Lower leg skin (tissue), 4 donors: ENCODE data around the gene PLEKHJ1. TPM values are rescaled to one million over a fixed set of nuclear protein-coding genes. Genes with fewer than 3 reads are reported as not detected.
A peak's percentile ranks its signal among the peaks of the same experiment; 100 is the strongest.

Experiments used
- DNase-seq, 2 donors: peaks; one replicate each; pipeline ENCODE4 v3.0.0-alpha.2; 2019; ENCODE audit warnings: low spot score in 2 of 2
- H3K4me3 ChIP-seq: fragments of 200-600 bp; sonication (generic); 2 replicates; pipeline ENCODE4 v1.5.1; 2017; ENCODE audit warnings: mild to moderate bottlenecking, low read depth; ENCODE audit not compliant: poor library complexity, severe bottlenecking
- POLR2A ChIP-seq, 2 donors: fragments of 450-650 bp; IDR thresholded peaks; one replicate each; pipeline ENCODE4 v1.6.1; 2016 to 2017; ENCODE audit warnings: antibody characterized with exemption in 2 of 2, mild to moderate bottlenecking in 1 of 2, moderate library complexity in 1 of 2
- WGBS, 2 donors: methylation state at CpG; one replicate each; pipeline ENCODE4 v1.1.5; 2018; 5-methylcytosine and 5-hydroxymethylcytosine counted together
- intact Hi-C: fragments of 100-400 bp; cut with DNase I; formaldehyde crosslinking; loops from one replicate; pipeline ENCODE4 v1.15.0; 2023; ENCODE audit warnings: low total_unique reads
- total RNA-seq, 4 donors: library from RNA; depleted of rRNA; stranded (reverse); fragments of >200 nt; gene quantifications; one replicate each; pipeline ENCODE4 v1.1.0, GENCODE V29; 2016
- TF ChIP-seq, protein P1 (sequence below), 3 donors: fragments of 450-650 bp; IDR thresholded peaks; one replicate each; pipeline ENCODE4 v1.5.1; 2016; ENCODE audit warnings: antibody characterized with exemption in 3 of 3, mild to moderate bottlenecking in 3 of 3, moderate library complexity in 2 of 3

Gene PLEKHJ1
- total RNA-seq, 4 donors from 2014 or later, result 52.2 to 80.5 (median 70.0) TPM

DNA sequence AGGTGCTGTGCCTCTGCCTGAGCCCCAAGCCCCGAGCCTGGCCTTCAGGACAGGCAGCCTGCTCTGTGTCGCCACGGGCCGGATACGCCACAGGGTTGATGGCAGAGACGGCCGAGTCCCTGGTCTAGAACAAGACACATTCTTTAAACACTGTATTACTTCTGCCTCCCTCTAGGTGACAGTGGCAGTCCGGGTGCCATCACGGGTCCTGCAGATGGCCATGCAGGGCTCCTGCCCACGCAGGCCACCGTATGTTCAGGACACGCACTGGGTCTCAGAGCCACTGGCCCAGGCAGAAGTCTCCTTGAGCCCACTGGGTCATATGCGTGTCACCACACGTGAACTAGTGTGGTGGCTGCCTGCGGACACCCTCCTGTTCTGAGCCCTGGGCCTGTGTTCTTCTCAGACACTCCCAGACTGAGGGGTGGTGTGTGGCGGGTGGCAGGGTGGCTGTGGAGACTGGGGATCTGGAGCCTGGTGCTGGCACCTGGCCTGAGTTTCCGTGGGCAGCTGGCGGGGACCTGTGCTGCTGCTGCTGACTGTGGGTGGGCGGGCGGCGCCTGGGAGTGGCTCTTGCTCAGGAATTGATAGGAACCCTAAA lies 4.4 kb downstream of the PLEKHJ1 start:
- intact Hi-C loops, result no loop called here
- WGBS, 2 donors, result 69 to 72% methylated on average over 12 to 20 of the region's 21 CpGs
- H3K4me3 ChIP-seq, result no peak overlapping the region
- TF ChIP-seq, protein P1, sequence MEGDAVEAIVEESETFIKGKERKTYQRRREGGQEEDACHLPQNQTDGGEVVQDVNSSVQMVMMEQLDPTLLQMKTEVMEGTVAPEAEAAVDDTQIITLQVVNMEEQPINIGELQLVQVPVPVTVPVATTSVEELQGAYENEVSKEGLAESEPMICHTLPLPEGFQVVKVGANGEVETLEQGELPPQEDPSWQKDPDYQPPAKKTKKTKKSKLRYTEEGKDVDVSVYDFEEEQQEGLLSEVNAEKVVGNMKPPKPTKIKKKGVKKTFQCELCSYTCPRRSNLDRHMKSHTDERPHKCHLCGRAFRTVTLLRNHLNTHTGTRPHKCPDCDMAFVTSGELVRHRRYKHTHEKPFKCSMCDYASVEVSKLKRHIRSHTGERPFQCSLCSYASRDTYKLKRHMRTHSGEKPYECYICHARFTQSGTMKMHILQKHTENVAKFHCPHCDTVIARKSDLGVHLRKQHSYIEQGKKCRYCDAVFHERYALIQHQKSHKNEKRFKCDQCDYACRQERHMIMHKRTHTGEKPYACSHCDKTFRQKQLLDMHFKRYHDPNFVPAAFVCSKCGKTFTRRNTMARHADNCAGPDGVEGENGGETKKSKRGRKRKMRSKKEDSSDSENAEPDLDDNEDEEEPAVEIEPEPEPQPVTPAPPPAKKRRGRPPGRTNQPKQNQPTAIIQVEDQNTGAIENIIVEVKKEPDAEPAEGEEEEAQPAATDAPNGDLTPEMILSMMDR (IDR thresholded peaks at IDR 0.05), result peak in 1 of 3 donors; percentile 10
- TF ChIP-seq POLR2A (IDR thresholded peaks at IDR 0.05), result no peak
- no peak for DNase-seq

DNA sequence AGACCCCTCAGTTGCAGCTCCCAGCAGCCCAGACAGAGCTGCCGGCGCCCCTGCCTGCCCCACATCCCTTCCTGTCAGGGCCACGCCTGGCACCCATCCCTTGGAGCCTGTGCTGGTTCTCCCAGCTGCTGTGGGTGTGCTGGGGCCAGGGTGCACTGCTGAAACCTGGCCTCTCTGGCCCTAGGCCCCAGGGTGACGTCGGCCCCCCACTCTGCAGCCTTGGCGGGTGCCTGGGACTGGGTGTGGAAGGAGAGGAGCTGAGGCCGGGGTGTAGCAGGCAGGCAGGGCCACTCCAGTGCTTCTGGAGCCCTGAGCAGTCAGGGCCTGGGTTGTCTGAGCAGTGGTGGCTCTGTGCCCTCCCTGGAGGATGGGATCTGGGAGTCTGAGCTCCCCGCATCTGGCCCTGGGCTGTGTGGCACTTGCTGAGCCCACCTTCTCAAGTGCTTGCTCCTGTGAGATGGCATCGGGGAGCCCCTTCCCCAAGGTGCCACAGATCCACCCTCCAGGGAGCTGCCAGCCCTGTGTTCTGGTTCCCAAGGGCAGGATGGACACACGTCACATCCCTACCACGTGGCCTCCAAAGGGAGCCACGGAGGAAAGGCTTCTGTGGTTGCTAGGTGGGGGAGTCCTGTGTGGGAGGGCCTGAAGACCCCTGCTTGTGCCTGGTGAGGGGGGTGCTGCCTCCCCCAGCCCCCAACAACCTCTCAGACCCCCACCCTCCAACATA lies 5.2 kb downstream of the PLEKHJ1 start:
- TF ChIP-seq, protein P1 (IDR thresholded peaks at IDR 0.05), result no peak
- TF ChIP-seq POLR2A (IDR thresholded peaks at IDR 0.05), result no peak
- whole genome bisulfite sequencing, 2 donors, result 49 to 65% methylated on average over 11 of the region's 12 CpGs
- H3K4me3 ChIP-seq, result no peak overlapping the region
- DNase-seq, result no peak
- intact Hi-C loops, result no loop called here

DNA sequence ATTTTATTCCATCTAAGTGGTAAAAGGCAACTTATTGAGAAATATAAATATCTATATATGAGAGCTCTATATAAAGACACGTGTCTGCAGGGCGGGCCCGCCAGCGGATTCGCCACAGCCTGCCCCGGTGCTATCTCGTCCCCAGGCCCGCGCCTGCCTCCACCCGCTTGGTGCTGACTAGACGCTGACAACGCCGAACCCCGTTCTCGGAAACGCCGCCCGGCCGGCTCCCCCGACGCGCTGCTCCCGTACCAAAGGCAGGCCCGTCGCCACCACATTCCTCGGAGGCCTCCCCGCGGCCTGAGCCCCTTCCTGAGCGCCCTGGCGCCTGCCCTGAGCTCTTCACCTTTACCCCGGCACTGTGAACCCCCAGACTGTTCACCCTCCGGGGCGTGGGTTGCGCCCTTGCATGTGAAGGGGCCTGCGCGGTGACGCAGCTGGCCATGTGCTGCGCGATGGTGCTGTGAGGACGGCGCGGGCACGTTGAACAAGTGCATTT lies 6.0 kb downstream of the PLEKHJ1 start:
- no peak overlapping the region for H3K4me3 ChIP-seq
- 69 to 75% methylated on average over 36 to 43 of the region's 43 CpGs for WGBS, 2 donors
- no peak for DNase-seq
- no peak for TF ChIP-seq POLR2A (IDR thresholded peaks at IDR 0.05)
- TF ChIP-seq, protein P1 (IDR thresholded peaks at IDR 0.05), result no peak
- intact Hi-C loops, result no loop called here

DNA sequence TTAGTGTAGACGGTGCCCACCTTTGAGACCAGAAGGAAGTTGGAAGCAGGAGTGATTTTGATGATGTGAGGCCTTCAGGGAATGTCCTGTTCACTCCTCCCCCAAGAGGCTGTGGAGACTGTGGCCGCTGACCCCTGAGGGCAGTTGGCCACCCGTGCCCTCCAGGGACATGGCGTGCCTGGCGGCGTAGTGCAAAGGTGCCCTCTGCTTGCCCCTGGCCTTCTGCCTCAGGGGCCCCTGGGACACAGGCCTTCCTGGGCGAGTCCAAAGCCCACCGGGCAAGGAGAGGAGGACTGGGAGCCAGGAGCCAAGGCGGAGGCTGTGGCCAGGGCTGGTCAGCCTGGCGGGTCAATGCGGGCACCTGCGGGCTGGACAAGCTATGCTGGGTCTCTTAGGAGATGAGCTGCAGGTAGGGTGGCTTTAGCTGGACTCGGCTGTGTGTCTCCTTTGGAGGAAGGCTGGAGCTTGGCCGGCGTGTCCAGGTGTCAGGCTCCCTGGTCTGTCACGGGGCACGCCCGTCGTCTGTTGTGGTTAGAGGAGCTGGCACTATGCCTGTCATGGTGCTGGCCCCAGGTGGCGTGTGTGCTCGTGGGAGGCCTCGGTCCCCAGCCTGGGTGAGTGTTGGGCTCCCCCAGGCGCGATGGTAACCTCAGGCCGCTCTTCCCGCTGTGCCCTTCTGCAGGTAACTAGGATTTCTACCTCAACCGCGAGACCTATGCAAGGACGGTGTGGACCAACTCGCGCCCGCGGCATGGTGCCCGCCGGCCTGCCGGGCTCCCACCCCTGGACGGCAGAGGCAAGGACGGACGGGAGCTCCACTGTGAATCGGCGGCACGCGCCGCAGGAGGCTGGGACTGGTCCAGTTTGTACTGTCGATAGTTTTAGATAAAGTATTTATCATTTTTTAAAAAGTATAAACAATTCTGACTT lies 6.8 kb downstream of the PLEKHJ1 start:
- intact Hi-C loops, result no loop called here
- WGBS, 2 donors, result 89 to 95% methylated on average over 32 to 45 of the region's 45 CpGs
- TF ChIP-seq, protein P1 (IDR thresholded peaks at IDR 0.05), result no peak
- no peak for TF ChIP-seq POLR2A (IDR thresholded peaks at IDR 0.05)
- no peak overlapping the region for H3K4me3 ChIP-seq
- no peak for DNase-seq

DNA sequence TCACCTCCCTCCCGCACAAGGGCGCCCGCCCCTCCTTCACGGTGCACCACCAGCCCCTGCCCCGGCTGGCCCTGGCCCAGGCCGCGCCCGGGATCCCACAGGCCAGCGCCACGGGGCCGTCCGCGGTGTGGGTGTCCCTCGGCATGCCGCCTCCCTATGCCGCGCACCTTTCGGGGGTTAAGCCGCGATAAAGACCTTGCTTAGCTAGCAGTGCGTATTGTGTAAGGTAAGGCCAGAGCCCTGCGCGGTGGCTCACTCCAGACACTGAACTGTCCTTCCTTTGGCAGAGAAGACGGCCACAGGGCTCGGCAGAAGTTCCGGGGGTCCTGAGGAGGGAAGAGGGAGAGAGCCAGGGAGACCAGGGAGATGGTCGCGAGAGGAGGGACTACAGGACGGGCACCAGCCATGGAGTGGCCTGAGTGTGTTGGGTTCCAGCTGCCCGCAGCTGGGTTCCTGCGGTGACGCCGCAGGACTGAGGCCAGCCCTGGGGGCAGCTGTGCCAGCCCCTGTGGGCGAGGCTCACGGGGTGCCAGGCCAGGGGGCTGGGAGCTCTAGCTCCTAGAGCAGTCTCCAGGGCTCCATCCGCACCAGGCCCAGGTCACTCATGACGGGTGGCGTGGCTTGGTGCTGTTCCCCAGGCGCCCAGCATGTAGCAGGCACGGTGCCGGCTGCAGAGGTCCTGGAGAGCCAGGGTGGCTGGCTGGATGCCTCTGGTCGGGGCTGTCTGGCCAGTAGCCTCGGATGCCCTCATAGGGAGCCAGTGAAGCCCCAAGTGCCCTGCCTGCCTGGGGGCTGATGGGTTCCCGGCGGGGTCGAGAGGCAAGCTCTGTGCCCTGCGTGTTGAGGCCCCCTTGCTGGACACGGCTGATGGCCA lies 7.7 kb downstream of the PLEKHJ1 start:
- no peak for DNase-seq
- H3K4me3 ChIP-seq, result no peak overlapping the region
- TF ChIP-seq, protein P1 (IDR thresholded peaks at IDR 0.05), result no peak
- TF ChIP-seq POLR2A (IDR thresholded peaks at IDR 0.05), result no peak
- intact Hi-C loops, result no loop called here
- WGBS, 2 donors, result 90 to 92% methylated on average over 37 to 43 of the region's 48 CpGs
